ENCODE measurements around the gene DOK5.

Gene DOK5

DNA sequence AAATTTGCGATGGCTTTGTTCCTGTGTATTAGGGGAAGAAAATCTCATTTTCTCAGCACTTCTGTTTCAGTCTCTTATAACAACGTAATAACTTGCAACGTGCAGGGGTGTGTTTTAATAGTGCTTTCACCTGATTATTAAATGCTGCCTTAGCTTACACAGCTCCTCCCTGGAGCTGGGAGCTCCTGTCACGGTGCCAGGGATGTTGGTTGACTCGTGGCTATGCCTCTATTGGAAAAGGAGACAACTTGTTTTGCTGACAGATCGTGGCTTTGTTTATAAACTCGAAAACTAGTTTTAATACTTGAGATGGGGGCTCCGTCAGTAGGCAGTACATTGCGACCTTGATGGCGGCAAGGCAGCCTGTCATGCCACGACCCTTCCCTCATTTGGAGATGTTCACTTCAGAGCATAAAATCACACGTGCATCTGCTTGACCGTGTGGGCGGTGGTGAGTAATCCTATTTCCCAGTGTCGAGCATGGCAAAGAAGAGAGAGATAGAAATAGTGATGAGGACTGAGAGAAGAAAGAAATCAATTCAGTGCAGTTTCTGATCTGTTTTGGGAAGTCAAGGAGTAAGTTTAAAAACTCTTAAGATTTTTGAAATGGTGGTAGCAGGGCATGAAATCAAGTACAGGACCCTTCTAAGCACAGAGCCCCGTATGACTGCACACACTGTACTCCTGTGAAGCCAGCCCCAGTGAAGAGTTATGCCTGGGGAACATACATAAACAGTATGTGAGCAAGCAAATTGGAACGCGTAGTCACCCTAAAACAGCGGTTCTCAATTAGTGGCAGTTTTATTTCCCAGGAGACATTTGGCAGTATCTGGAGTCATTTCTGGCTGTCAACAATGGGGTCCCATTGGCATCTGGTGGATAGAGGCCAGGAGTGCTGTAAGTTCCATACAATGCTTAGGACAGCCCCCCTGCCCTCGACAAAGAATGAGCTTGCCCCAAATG is 147.2 kb downstream of the DOK5 start:
- no peak for DNase-seq
- H3K36me3 Mint-ChIP-seq (ENCODE audit: low read depth) = no peaks in the 10 kb centered on the region

DNA sequence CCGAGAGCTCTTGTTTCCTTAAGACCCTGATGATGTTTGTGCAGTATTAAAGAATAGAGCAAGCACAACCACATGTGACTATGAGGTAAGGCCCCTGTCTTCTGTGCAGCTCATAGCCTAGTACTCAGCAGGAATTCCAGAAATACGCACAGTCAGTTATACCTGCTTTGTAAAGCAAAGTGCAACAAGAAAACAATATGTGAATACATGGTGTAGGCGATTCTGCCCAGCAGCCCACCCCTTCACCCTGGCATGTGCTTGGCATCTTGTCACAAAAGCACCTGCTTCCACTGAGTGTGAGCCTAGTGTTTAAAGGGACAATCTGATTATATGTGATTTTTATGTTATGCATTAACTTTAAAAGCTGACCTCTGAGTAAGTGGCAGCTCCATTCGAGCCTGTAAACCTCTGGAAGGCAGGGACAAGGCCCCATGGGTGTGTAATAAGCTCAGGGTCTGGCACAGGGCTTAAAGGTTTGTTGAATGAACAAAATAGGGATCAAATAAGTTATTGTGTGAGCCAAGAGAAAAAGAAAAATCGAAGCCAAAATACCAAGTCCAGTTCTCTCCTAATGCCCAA is 148.7 kb downstream of the DOK5 start:
- Mint-ChIP-seq H3K4me3 (no peak overlapping the region), H3K4me1 (peaks cover 44% of the 10 kb centered on the region), H3K27ac (no peak overlapping the region), H3K36me3 (ENCODE audit: low read depth) (no peaks in the 10 kb centered on the region), H3K27me3 (ENCODE audit: low read depth, poor library complexity) (no peaks in the 10 kb centered on the region), H3K9me3 (no peaks in the 10 kb centered on the region)
- TF ChIP-seq, protein P1, sequence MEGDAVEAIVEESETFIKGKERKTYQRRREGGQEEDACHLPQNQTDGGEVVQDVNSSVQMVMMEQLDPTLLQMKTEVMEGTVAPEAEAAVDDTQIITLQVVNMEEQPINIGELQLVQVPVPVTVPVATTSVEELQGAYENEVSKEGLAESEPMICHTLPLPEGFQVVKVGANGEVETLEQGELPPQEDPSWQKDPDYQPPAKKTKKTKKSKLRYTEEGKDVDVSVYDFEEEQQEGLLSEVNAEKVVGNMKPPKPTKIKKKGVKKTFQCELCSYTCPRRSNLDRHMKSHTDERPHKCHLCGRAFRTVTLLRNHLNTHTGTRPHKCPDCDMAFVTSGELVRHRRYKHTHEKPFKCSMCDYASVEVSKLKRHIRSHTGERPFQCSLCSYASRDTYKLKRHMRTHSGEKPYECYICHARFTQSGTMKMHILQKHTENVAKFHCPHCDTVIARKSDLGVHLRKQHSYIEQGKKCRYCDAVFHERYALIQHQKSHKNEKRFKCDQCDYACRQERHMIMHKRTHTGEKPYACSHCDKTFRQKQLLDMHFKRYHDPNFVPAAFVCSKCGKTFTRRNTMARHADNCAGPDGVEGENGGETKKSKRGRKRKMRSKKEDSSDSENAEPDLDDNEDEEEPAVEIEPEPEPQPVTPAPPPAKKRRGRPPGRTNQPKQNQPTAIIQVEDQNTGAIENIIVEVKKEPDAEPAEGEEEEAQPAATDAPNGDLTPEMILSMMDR (IDR thresholded peaks at IDR 0.05) = no peak
- DNase-seq = no peak

More for the DNA sequence above, 147.2 kb downstream of the DOK5 start:
- H3K27me3 Mint-ChIP-seq (ENCODE audit: low read depth, poor library complexity) = no peaks in the 10 kb centered on the region
- no peak overlapping the region for H3K27ac Mint-ChIP-seq
- H3K9me3 Mint-ChIP-seq = no peaks in the 10 kb centered on the region
- TF ChIP-seq, protein P1 (IDR thresholded peaks at IDR 0.05) = no peak
- H3K4me1 Mint-ChIP-seq = peaks cover 48% of the 10 kb centered on the region
- no peak overlapping the region for H3K4me3 Mint-ChIP-seq

DNA sequence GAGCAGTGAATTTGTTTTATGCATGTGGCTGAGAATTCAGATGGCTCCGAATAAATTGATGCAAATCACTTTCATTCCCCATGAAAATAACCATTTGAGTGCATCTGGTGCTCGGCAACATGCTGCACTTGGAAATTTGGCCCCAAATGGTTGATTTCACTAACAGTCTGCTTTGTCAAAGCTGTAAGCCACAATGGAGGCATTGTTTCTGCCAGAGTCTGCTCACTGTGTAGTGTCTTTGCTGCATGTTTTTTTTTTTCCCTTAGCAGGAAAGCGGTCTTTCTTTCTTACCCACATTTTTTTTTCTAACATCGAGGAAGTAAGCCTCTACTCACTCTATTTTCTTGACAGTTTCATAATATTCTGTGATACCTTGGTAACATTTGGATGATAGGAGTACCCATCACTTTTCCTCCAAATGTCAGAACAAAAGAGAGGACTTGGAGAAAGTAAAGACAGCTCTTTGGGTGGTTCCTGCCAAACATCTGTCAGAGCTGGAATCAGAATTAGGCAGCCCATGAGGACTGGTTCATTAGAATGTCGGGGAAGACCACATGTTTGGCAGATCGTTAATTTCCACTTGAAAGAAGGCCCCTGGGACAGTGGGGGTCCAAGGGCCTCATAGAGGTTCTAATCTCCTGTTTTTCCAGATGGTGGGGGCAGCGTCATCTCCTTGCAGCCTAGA is 149.5 kb downstream of the DOK5 start:
- TF ChIP-seq, protein P1 (IDR thresholded peaks at IDR 0.05) = no peak
- Mint-ChIP-seq H3K9me3 (no peaks in the 10 kb centered on the region), H3K27me3 (ENCODE audit: low read depth, poor library complexity) (no peaks in the 10 kb centered on the region), H3K4me1 (peaks cover 37% of the 10 kb centered on the region), H3K36me3 (ENCODE audit: low read depth) (no peaks in the 10 kb centered on the region), H3K27ac (no peak overlapping the region), H3K4me3 (peak overlapping the region; percentile 1)
- DNase-seq = no peak

DNA sequence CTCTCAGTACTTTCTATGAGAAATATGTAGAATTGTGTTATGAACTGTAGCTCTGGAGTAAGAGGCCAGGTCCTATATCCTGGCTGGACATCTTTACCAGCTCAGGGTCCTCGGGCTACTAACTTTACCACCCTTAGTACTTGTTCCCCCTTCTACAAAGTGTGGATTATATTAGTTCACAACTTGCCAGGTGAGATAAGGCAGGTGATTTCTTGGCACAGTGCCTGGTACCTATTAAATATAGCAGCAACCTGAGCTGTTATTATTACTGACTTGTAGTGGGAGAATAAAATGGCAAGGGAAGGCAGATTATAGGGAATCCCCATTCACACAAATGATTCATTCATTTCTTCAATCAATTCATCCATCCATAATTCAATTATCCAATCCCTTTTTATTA is 150.1 kb downstream of the DOK5 start:
- no peaks in the 10 kb centered on the region for H3K9me3 Mint-ChIP-seq
- H3K27ac Mint-ChIP-seq = no peak overlapping the region
- peaks cover 35% of the 10 kb centered on the region for H3K4me1 Mint-ChIP-seq
- TF ChIP-seq, protein P1 (IDR thresholded peaks at IDR 0.05) = no peak
- no peaks in the 10 kb centered on the region for H3K27me3 Mint-ChIP-seq (ENCODE audit: low read depth, poor library complexity)
- no peak for DNase-seq
- H3K36me3 Mint-ChIP-seq (ENCODE audit: low read depth) = no peaks in the 10 kb centered on the region
- no peak overlapping the region for H3K4me3 Mint-ChIP-seq

DNA sequence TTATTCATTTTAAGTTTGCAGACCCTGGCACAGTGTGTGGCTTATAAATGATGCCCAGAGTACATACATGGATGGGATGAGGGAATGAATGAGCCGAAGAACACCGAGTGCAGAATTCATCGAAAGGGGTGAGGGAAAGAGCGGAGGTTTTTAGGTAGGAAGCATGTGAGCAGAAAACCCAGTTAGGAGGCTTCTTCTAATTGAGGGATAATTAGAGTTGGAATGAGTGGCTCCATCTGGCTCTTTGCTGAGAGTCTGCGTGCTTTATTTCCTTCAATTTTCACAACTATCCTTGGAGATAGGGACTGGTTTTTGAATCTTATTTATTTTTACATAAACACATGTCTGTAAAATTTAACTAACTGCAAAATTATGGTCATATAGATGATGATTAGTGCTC is 150.7 kb downstream of the DOK5 start:
- H3K9me3 Mint-ChIP-seq = no peaks in the 10 kb centered on the region
- no peak for DNase-seq
- H3K4me3 Mint-ChIP-seq = no peak overlapping the region
- no peaks in the 10 kb centered on the region for H3K27me3 Mint-ChIP-seq (ENCODE audit: low read depth, poor library complexity)
- TF ChIP-seq, protein P1 (IDR thresholded peaks at IDR 0.05) = no peak
- H3K4me1 Mint-ChIP-seq = peaks cover 35% of the 10 kb centered on the region
- H3K27ac Mint-ChIP-seq = no peak overlapping the region
- no peaks in the 10 kb centered on the region for H3K36me3 Mint-ChIP-seq (ENCODE audit: low read depth)
